ENCODE data around the gene ZNF563. TPM values are rescaled to one million over a fixed set of nuclear protein-coding genes. Genes with fewer than 3 reads are reported as not detected.
"Not testable (repeated sequence)": the region's sequence is repeated elsewhere in the genome, so short reads cannot be mapped to it uniquely, and the experiment has no call there.

Gene ZNF563
- total RNA-seq, 1 experiment from 2014 or later = 0.45 TPM

DNA sequence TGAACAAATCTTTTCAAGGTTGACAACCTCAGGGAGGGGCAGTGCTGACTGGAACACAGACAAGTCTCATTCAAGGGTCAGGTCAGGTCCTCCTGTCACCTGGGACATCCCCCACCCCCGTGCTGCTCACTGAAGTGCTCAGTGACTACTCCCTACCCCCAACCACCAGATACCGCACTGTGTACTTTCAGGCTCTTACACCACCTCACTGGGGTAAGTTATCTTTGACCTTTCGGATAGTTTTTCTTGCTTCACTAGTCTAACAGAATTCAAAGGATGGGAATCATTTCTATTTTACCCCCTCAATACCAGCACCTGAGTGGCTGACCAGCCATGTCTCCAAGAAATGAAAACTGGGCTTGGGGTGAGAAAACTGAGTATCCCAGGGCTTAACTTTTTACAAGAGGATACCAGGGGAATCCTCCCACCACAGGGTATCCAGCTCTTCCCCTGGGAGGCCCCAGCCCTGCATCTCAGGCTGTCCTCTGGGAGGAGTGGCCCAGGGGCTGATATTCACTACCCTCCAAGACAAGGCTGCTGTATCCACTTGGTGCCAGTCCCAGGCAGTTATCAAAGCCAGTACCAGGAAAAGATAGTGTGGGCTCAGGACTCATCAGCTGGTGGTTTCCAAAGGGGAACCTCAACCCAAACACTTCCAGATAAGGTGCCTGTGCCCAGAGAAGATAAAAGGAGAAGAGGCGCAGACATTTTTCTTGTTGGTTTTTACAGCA, 2.1 kb downstream of the ZNF563 start:
- H3K27me3 ChIP-seq (replicated peaks) = no peaks in the 10 kb centered on the region
- no peaks in the 10 kb centered on the region for H3K4me1 ChIP-seq (replicated peaks)
- H3K4me3 ChIP-seq = no peak overlapping the region
- DNase-seq (ENCODE audit: low read depth in 1 of 2, low spot score in 2 of 2) = no peak
- peaks cover 5% of the 10 kb centered on the region; the same call in 1 of the 2 replicates for H3K9me3 ChIP-seq (replicated peaks)
- H3K27ac ChIP-seq = no peak overlapping the region
- no peaks in the 10 kb centered on the region for H3K36me3 ChIP-seq

GRCh38 chr19:12330340-12330739, 3.1 kb downstream of the ZNF563 start:
- Histone ChIP-seq H3K27ac (no peak overlapping the region), H3K9me3 (replicated peaks) (peaks cover 5% of the 10 kb centered on the region; the same call in 1 of the 2 replicates), H3K27me3 (replicated peaks) (no peaks in the 10 kb centered on the region), H3K36me3 (no peaks in the 10 kb centered on the region), H3K4me3 (no peak overlapping the region), H3K4me1 (replicated peaks) (no peaks in the 10 kb centered on the region)
- DNase-seq (ENCODE audit: low read depth in 1 of 2, low spot score in 2 of 2) = no peak

DNA sequence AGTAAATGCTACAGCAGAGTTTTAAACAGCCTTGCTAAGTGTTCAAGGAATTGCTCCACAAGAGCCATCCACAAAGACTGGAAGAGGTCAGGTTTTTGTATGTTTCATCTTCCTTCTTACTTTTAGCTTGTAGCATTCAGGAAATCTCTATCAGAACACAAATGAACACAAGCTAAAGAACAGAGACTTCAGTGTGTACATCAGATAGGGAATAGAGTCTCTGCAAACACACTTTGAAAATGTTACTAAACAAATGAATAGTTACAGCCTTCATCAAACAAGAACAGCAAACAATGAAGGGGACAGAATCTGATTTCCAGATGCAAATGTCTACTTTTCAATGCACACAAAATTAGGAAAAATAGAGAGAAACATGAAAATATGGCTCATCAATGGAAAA, 7.7 kb downstream of the ZNF563 start:
- Histone ChIP-seq H3K27ac (no peak overlapping the region), H3K27me3 (replicated peaks) (no peaks in the 10 kb centered on the region), H3K4me1 (replicated peaks) (no peaks in the 10 kb centered on the region), H3K36me3 (no peaks in the 10 kb centered on the region; the same call in 1 of the 2 replicates), H3K4me3 (no peak overlapping the region), H3K9me3 (replicated peaks) (peaks cover 9% of the 10 kb centered on the region; the same call in 1 of the 2 replicates)
- DNase-seq (ENCODE audit: low read depth in 1 of 2, low spot score in 2 of 2) = no peak

GRCh38 chr19:12318782-12319413, 14.5 kb downstream of the ZNF563 start:
- H3K27me3 ChIP-seq (replicated peaks) = no peaks in the 10 kb centered on the region
- H3K4me1 ChIP-seq (replicated peaks) = no peaks in the 10 kb centered on the region
- no peak for DNase-seq (ENCODE audit: low read depth in 1 of 2, low spot score in 2 of 2)
- H3K4me3 ChIP-seq = no peak overlapping the region
- H3K9me3 ChIP-seq (replicated peaks) = peaks cover 16% of the 10 kb centered on the region
- no peaks in the 10 kb centered on the region; the same call in 1 of the 2 replicates for H3K36me3 ChIP-seq
- no peak overlapping the region for H3K27ac ChIP-seq

GRCh38 chr19:12314553-12314952, 18.9 kb downstream of the ZNF563 start:
- no peak for DNase-seq (ENCODE audit: low read depth in 1 of 2, low spot score in 2 of 2)
- Histone ChIP-seq H3K27me3 (replicated peaks) (no peaks in the 10 kb centered on the region), H3K9me3 (replicated peaks) (peaks cover 6% of the 10 kb centered on the region), H3K4me3 (no peak overlapping the region), H3K27ac (no peak overlapping the region), H3K4me1 (replicated peaks) (no peaks in the 10 kb centered on the region), H3K36me3 (no peaks in the 10 kb centered on the region)

DNA sequence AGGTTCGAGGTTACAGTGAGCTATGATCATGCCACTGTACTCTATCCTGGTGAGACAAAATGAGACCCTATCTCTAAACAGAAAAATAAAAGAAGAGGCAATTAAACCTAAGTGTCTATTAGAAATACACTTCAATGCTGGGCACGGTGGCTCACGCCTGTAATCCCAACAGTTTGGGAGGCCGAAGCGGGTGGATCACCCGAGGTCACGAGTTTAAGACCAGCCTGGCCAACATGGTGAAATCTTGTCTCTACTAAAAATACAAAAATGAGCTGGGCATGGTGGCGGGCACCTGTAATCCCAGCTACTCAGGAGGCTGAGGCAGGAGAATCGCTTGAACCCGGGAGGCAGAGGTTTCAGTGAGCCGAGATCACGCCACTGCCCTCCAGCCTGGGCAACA, 24.5 kb downstream of the ZNF563 start:
- H3K4me1 ChIP-seq (replicated peaks); H3K4me3 ChIP-seq; DNase-seq (ENCODE audit: low read depth in 1 of 2, low spot score in 2 of 2); H3K27ac ChIP-seq; H3K36me3 ChIP-seq; H3K27me3 ChIP-seq (replicated peaks); H3K9me3 ChIP-seq (replicated peaks): not testable (repeated sequence)

- peaks cover 9% of the 10 kb centered on the region for H3K36me3 ChIP-seq
- 0 out of 2 replicates have a peak, but pooled peaks cover 6% of the 10 kb centered on the region for H3K4me1 ChIP-seq (replicated peaks)
- H3K27ac ChIP-seq = no peak overlapping the region
- peaks cover 8% of the 10 kb centered on the region for H3K9me3 ChIP-seq (replicated peaks)
- peak overlapping the region; percentile 81 for H3K4me3 ChIP-seq
- no peaks in the 10 kb centered on the region for H3K27me3 ChIP-seq (replicated peaks)
- no peak for DNase-seq (ENCODE audit: low read depth in 1 of 2, low spot score in 2 of 2)
Measured at GRCh38 chr19:12295191-12295590, 38.2 kb downstream of the ZNF563 start.

- H3K27me3 ChIP-seq (replicated peaks) = no peaks in the 10 kb centered on the region
- peak; percentile 82 to 85 for DNase-seq (ENCODE audit: low read depth in 1 of 2, low spot score in 2 of 2)
- peaks cover 9% of the 10 kb centered on the region for H3K36me3 ChIP-seq
- 0 out of 2 replicates have a peak, but pooled peaks cover 6% of the 10 kb centered on the region for H3K4me1 ChIP-seq (replicated peaks)
- H3K9me3 ChIP-seq (replicated peaks) = peaks cover 8% of the 10 kb centered on the region
- H3K27ac ChIP-seq = peak within 1 kb of the TSS; percentile 68
- H3K4me3 ChIP-seq = peak within 1 kb of the TSS; percentile 81
Measured at GRCh38 chr19:12294249-12295158, 38.9 kb downstream of the ZNF563 start, which contains the start of gene ZNF44. ZNF44 (minus strand) TSS chr19:12294883; CDS start chr19:12294694, 189 bp downstream.

DNA sequence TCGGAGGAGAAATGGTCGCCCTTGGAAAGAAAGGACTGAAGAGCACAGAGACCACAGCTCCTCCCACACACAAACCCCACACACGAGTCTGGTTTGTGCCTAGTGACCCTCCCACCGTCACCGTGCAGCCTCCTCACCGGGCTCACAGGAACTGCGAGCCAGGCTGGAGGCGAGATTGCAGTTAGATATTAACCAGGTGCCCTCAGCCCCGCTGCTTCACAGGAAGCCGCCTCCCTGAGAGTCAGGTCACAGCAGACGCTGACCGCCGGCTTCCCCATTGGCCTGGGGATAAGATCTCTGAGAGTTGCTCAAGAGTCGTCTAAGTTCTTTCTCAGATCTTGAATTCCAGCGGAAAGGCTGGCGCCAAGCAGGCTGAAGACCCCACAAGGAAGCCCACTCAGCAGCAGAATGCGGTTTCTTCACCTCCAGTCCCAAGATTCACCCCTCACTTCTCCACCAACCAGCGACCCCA, 39.6 kb downstream of the ZNF563 start:
- DNase-seq (ENCODE audit: low read depth in 1 of 2, low spot score in 2 of 2) = peak; percentile 37 to 53
- Histone ChIP-seq H3K9me3 (replicated peaks) (peaks cover 8% of the 10 kb centered on the region), H3K27ac (peak overlapping the region; percentile 68), H3K27me3 (replicated peaks) (no peaks in the 10 kb centered on the region), H3K4me3 (peak overlapping the region; percentile 81), H3K36me3 (peaks cover 9% of the 10 kb centered on the region), H3K4me1 (replicated peaks) (0 out of 2 replicates have a peak, but pooled peaks cover 6% of the 10 kb centered on the region)

- Histone ChIP-seq H3K4me3 (no peak overlapping the region), H3K27ac (no peak overlapping the region), H3K36me3 (peaks cover 16% of the 10 kb centered on the region), H3K9me3 (replicated peaks) (peaks cover 15% of the 10 kb centered on the region), H3K27me3 (replicated peaks) (no peaks in the 10 kb centered on the region), H3K4me1 (replicated peaks) (0 out of 2 replicates have a peak, but pooled peaks cover 6% of the 10 kb centered on the region)
- no peak for DNase-seq (ENCODE audit: low read depth in 1 of 2, low spot score in 2 of 2)
Measured at GRCh38 chr19:12289790-12290065, 43.7 kb downstream of the ZNF563 start.

DNA sequence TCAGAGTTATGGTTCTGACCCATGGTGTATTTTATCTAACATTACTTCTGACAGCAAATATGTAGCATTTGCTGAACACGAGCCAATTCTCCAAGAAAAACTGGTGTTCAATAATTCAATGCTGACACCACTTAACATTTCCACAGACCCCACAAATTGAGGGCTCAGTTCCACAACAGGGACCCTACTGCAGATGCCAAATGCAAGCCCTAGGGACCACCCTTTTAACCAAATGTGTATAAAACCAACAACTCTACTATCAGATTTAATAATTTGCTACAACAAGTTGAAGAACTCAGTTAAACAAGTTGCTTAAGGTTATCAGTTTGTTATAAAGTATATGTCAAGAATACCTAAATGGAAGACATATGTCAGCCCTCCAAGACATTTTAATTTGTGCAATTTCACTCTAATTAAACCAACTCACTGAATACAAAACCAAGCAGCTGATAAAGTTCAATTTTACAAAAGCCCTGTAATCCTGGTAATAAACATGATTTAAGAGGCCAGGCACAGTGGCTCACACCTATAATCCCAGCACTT, 45.4 kb downstream of the ZNF563 start:
- Histone ChIP-seq H3K4me1 (replicated peaks) (no peaks in the 10 kb centered on the region), H3K27ac (no peak overlapping the region), H3K36me3 (peaks cover 7% of the 10 kb centered on the region), H3K9me3 (replicated peaks) (peaks cover 8% of the 10 kb centered on the region), H3K4me3 (no peak overlapping the region), H3K27me3 (replicated peaks) (no peaks in the 10 kb centered on the region)
- DNase-seq (ENCODE audit: low read depth in 1 of 2, low spot score in 2 of 2) = no peak

- H3K27ac ChIP-seq = no peak overlapping the region
- no peaks in the 10 kb centered on the region for H3K27me3 ChIP-seq (replicated peaks)
- DNase-seq (ENCODE audit: low read depth in 1 of 2, low spot score in 2 of 2) = no peak
- H3K9me3 ChIP-seq (replicated peaks) = peaks cover 9% of the 10 kb centered on the region
- peaks cover 6% of the 10 kb centered on the region; the same call in 1 of the 2 replicates for H3K36me3 ChIP-seq
- H3K4me3 ChIP-seq = no peak overlapping the region
- H3K4me1 ChIP-seq (replicated peaks) = no peaks in the 10 kb centered on the region
Measured at GRCh38 chr19:12284631-12285030, 48.8 kb downstream of the ZNF563 start.

- Histone ChIP-seq H3K4me1 (replicated peaks) (no peaks in the 10 kb centered on the region), H3K36me3 (peaks cover 6% of the 10 kb centered on the region; the same call in 1 of the 2 replicates), H3K27me3 (replicated peaks) (no peaks in the 10 kb centered on the region), H3K4me3 (no peak overlapping the region), H3K27ac (no peak overlapping the region), H3K9me3 (replicated peaks) (peaks cover 9% of the 10 kb centered on the region)
- no peak for DNase-seq (ENCODE audit: low read depth in 1 of 2, low spot score in 2 of 2)
Measured at GRCh38 chr19:12284226-12284625, 49.2 kb downstream of the ZNF563 start.

Data from SJSA1 (cell line).